ENCODE measurements around the gene TCERG1.

DNA sequence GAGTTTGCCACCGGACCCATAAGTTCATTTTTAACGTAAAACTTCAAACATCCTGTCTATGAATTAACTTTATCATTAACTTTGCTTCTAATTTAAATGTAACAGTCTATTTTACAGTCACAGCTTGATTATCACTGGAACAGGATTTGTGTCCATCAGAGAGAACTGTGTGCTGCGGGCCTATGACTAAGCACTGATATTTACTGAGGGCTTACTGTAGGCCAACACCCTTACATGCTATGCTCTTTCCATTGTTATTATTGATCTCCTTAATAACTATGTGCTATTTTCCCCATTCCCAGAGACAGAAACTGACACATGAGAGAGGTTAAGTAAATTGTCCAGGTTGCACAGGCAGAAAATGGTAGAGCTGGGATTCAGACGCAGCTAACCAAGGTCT lies 92.8 kb downstream of the TCERG1 start:
- TF ChIP-seq POLR2A (IDR thresholded peaks at IDR 0.05), result no peak
- no peak for TF ChIP-seq CTCF (IDR thresholded peaks at IDR 0.05)
- TF ChIP-seq POLR2AphosphoS5 (IDR thresholded peaks at IDR 0.05), result no peak
